ENCODE data around the gene USPL1.

The USPL1 gene

DNA sequence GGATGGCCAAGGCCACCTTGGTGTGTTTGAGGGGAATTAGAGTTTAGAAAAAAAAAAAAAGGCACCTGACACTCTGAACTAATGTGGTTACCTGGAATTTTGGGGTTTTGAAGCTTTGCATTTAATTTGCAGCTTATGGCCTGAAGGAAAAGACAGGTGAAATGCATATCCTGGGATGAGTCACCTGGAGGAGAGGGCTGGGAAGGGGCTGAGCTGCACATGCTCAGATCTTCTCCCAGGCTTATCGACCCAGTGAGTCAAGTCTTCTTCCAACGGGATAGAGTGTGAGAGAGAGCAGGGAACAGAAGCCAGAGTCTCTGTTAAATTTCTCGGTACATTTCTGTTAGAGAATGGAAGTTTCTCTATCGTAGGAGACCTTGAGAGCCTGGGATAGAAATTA is 88.0 kb downstream of the USPL1 start:
- H3K27me3 ChIP-seq (ENCODE audit: insufficient read depth, insufficient read length): no peaks in the 10 kb centered on the region
- TF ChIP-seq ZNF274 (IDR thresholded peaks at IDR 0.05; ENCODE audit: low read depth, low read length): no peak
- TF ChIP-seq YY1 (IDR thresholded peaks at IDR 0.05; ENCODE audit: insufficient read depth, insufficient read length): no peak
- no peak for TF ChIP-seq SUZ12 (IDR thresholded peaks at IDR 0.05; ENCODE audit: extremely low read depth, insufficient read depth, insufficient read length)
- no peaks in the 10 kb centered on the region for H3K4me1 ChIP-seq (ENCODE audit: insufficient read depth, insufficient read length)
- no peak overlapping the region for H3K4me3 ChIP-seq (ENCODE audit: insufficient read length, low read depth)
- no peak overlapping the region for H3K9ac ChIP-seq (ENCODE audit: insufficient read length, low read depth)
- H3K36me3 ChIP-seq (ENCODE audit: insufficient read depth, insufficient read length, low read length): no peaks in the 10 kb centered on the region
- no peak for DNase-seq (ENCODE audit: low read depth, low spot score)
- H3K9me3 ChIP-seq (ENCODE audit: insufficient read depth, low read length): no peaks in the 10 kb centered on the region

GRCh38 chr13:30708541-30708940 is 90.8 kb downstream of the USPL1 start:
- Histone ChIP-seq H3K4me3 (ENCODE audit: insufficient read length, low read depth) (no peak overlapping the region), H3K9me3 (ENCODE audit: insufficient read depth, low read length) (no peaks in the 10 kb centered on the region), H3K9ac (ENCODE audit: insufficient read length, low read depth) (no peak overlapping the region), H3K36me3 (ENCODE audit: insufficient read depth, insufficient read length, low read length) (no peaks in the 10 kb centered on the region), H3K27me3 (ENCODE audit: insufficient read depth, insufficient read length) (no peaks in the 10 kb centered on the region), H3K4me1 (ENCODE audit: insufficient read depth, insufficient read length) (no peaks in the 10 kb centered on the region)
- no peak for DNase-seq (ENCODE audit: low read depth, low spot score)
- no peak for TF ChIP-seq YY1 (IDR thresholded peaks at IDR 0.05; ENCODE audit: insufficient read depth, insufficient read length)
- no peak for TF ChIP-seq ZNF274 (IDR thresholded peaks at IDR 0.05; ENCODE audit: low read depth, low read length)
- TF ChIP-seq SUZ12 (IDR thresholded peaks at IDR 0.05; ENCODE audit: extremely low read depth, insufficient read depth, insufficient read length): no peak
